ENCODE measurements around the gene GAPVD1. TPM values are rescaled to one million over a fixed set of nuclear protein-coding genes. Genes with fewer than 3 reads are reported as not detected.

The GAPVD1 gene
- total RNA-seq, 1 experiment from 2014 or later, result 39.5 TPM

DNA sequence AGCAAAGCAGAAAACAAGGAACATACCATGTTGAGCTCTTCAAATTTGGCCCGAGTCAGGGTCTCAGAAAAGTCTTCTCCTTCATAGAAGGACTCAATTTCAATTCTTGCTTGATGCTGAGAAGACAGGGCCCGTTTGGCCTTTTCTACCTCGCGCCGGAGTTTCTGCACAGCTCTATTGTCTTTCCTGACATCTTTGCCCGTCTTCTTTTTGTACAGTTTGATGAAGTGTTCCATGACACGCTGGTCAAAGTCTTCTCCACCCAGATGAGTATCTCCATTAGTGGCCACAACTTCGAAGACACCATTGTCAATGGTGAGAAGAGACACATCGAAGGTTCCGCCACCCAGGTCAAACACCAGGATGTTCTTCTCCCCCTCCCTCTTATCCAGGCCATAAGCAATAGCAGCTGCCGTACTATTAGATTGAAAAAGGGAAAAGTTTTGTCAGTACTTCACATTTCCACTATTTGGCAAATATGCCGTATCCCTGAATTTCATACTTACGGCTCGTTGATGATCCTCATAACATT, 22.6 kb upstream of the GAPVD1 start:
- H3K23me2 ChIP-seq (ENCODE audit: insufficient read length, low read depth, low read length, poor library complexity, severe bottlenecking), result no peaks in the 10 kb centered on the region
- H3K79me2 ChIP-seq (ENCODE audit: insufficient read depth, low read length), result peaks cover 11% of the 10 kb centered on the region; the same call in 1 of the 2 replicates

More for the DNA sequence above, 22.6 kb upstream of the GAPVD1 start:
- Histone ChIP-seq H4K5ac (ENCODE audit: insufficient read length, low read depth, low read length) (no peak overlapping the region), H3K4me2 (ENCODE audit: insufficient read depth, insufficient read length, low read length) (peak overlapping the region; percentile 14), H2BK20ac (ENCODE audit: low read depth, low read length, poor library complexity, severe bottlenecking) (no peak overlapping the region), H2BK120ac (ENCODE audit: low read depth, low read length, poor library complexity, severe bottlenecking) (no peak overlapping the region), H2BK15ac (ENCODE audit: low read depth, low read length) (no peak overlapping the region), H3K14ac (ENCODE audit: insufficient read depth, low read length) (no peak overlapping the region), H2AK5ac (ENCODE audit: insufficient read length, low read length) (no peak overlapping the region), H3K27ac (ENCODE audit: insufficient read length, low read depth, low read length) (no peak overlapping the region), H3K23ac (ENCODE audit: insufficient read length, low read depth, low read length) (no peak overlapping the region), H3K79me1 (ENCODE audit: insufficient read depth, low read depth, low read length, poor library complexity, severe bottlenecking) (peaks cover 4% of the 10 kb centered on the region), H3K56ac (ENCODE audit: insufficient read length, low read depth, low read length) (no peak overlapping the region), H2BK12ac (ENCODE audit: insufficient read length, low read depth, low read length) (no peak overlapping the region), H4K91ac (ENCODE audit: insufficient read length, low read depth, low read length) (no peak overlapping the region), H4K8ac (replicated peaks; ENCODE audit: insufficient read length, low read depth, low read length) (no peak overlapping the region), H3K9me3 (ENCODE audit: control insufficient read depth, low read depth, low read length) (no peaks in the 10 kb centered on the region), H3T11ph (ENCODE audit: low read length) (no peak overlapping the region), H3K4ac (ENCODE audit: low read depth, low read length) (no peak overlapping the region), H3K4me1 (ENCODE audit: insufficient read depth, low read length) (no peaks in the 10 kb centered on the region), H2BK5ac (ENCODE audit: insufficient read length, low read length) (no peak overlapping the region), H3K27me3 (ENCODE audit: insufficient read depth, low read length) (no peaks in the 10 kb centered on the region), H3K9ac (ENCODE audit: extremely low read depth, insufficient read length, low read length) (no peak overlapping the region), H2AFZ (ENCODE audit: low read length) (no peak overlapping the region), H3K18ac (ENCODE audit: insufficient read length, low read depth, low read length) (no peak overlapping the region), H4K20me1 (ENCODE audit: control insufficient read depth, insufficient read depth, insufficient read length) (peaks cover 2% of the 10 kb centered on the region)
- H3K9me3 Mint-ChIP-seq, result peaks cover 0 to 4% of the 10 kb centered on the region in 2 experiments; a peak in 1 of 5 replicates
- peaks cover 46 to 64% (median 56%) of the 10 kb centered on the region in 3 experiments for H3K36me3 Mint-ChIP-seq (ENCODE audit: insufficient read depth in 1 of 3, low read depth in 3 of 3)
- no peak for DNase-seq
- peak overlapping the region in 1 of 3 experiments; percentile 21; a peak in 1 of 7 replicates for H3K27ac Mint-ChIP-seq
- TF ChIP-seq, protein P1, sequence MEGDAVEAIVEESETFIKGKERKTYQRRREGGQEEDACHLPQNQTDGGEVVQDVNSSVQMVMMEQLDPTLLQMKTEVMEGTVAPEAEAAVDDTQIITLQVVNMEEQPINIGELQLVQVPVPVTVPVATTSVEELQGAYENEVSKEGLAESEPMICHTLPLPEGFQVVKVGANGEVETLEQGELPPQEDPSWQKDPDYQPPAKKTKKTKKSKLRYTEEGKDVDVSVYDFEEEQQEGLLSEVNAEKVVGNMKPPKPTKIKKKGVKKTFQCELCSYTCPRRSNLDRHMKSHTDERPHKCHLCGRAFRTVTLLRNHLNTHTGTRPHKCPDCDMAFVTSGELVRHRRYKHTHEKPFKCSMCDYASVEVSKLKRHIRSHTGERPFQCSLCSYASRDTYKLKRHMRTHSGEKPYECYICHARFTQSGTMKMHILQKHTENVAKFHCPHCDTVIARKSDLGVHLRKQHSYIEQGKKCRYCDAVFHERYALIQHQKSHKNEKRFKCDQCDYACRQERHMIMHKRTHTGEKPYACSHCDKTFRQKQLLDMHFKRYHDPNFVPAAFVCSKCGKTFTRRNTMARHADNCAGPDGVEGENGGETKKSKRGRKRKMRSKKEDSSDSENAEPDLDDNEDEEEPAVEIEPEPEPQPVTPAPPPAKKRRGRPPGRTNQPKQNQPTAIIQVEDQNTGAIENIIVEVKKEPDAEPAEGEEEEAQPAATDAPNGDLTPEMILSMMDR (conservative IDR thresholded peaks at IDR 0.05), result no peak
- WGBS (ENCODE audit: extremely low coverage, insufficient read length, low lambda C conversion rate), result no CpG with 5 or more reads among the region's 14 CpGs
- peak overlapping the region; percentile 97 to 98 for H3K4me3 Mint-ChIP-seq
- H3K27me3 Mint-ChIP-seq (ENCODE audit: low read depth), result no peaks in the 10 kb centered on the region; the same call in 1 of the 2 replicates
- peaks cover 24 to 28% of the 10 kb centered on the region in 2 experiments for H3K4me1 Mint-ChIP-seq

All from H9 (cell line).